Hematopoietic multipotent progenitor cell (in vitro differentiated cells): Measurements from ENCODE around the gene SH3RF1. TPM values are rescaled to one million over a fixed set of nuclear protein-coding genes. Genes with fewer than 3 reads are reported as not detected.

Experiments used
- DNase-seq, 3 donors: peaks; one replicate each; pipeline ENCODE4 v3.0.0-alpha.2; 2011 to 2015; ENCODE audit warnings: low read depth in 2 of 3, low spot score in 2 of 3
- total RNA-seq: library from RNA; depleted of rRNA; stranded (reverse); fragments of >200 nt; gene quantifications from one replicate; pipeline ENCODE4 v1.2.3, GENCODE V29; 2012

The SH3RF1 gene
- total RNA-seq, 1 donor, result 12.1 TPM

- DNase-seq, result peak in 2 of 3 donors; percentile 77 to 79
Observed at GRCh38 chr4:169079942-169080827, 190.6 kb downstream of the SH3RF1 start.

GRCh38 chr4:169074117-169074516 lies 196.6 kb downstream of the SH3RF1 start:
- no peak for DNase-seq

DNA sequence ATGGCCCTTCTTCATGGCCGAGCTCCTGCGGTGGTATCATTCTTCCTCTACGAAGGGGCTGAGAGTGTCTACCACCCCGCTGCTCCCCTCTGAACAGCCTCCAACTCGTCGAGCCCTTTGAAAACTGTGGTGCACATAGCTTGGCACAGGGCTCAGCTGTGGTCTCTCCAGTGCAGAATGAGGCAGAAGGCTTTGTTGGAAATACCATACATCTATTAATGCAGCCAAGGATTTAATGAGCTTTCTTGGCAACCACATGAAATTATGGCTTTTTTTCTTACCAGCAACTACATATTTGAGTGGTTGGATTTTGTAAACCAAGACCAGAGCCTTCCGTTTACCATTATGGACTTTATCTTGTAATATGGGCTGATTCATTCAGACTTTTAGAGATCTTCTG lies 199.0 kb downstream of the SH3RF1 start:
- no peak for DNase-seq

GRCh38 chr4:169070895-169071218 lies 199.9 kb downstream of the SH3RF1 start:
- DNase-seq, result no peak

DNA sequence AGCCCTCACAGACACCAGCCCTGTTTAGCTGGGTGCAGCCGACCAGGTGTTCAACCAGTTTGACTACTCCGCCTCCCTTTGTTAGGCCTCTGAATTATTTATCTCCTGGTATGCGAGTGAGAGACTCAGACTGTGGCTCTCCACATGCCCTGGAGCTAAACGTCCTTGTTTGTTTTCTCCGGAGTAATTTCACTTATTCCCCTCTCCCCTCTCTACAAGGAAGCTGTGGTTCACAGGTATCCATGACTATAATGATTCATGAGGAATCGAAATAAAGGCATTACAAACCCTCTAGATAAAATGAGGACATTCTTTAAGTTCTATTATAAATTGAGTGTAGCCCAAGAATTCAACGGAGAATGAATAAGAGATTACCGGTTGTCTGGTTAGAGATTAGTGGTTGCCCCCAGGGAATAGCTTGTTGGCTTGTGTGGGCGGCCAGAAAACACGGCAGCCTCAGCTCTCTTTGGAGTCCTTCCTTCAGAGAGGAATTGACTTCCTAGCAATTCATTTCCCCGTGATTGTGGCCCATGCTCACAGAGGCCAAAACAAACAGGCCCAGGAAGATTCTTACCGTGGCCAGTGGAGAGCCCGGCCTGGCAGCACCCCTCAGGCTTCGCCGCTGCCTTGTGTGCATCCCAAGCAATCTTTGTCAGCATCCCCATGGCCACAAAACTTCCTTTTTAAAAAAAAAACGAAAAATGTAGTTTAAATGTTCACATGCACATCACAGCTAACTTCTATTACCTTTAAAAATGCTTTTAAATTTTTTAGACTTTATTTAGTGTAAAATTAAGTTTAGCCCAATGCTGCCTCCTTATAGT lies 200.5 kb downstream of the SH3RF1 start:
- DNase-seq, result no peak

GRCh38 chr4:169068423-169068822 lies 202.3 kb downstream of the SH3RF1 start:
- peak in 1 of 3 donors; percentile 13 for DNase-seq

DNA sequence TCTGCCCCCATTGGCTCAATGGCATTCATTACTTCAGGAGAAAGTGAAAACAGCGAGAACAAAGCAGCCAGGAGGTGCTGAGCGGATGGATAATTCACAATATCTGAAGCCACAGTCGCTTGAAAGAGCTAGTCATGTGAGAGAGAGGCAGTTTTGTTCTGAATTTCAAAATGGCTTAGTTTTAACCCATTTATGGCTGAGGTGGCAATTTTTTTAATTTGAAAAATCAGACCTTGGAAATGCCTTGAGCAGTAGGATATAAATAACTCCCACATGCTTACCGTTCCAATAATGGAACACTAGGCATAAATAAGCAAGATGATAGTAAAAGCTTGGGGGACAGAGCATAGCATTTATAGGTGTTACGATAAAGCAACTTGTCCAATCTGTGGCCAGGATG lies 203.8 kb downstream of the SH3RF1 start:
- no peak for DNase-seq

DNA sequence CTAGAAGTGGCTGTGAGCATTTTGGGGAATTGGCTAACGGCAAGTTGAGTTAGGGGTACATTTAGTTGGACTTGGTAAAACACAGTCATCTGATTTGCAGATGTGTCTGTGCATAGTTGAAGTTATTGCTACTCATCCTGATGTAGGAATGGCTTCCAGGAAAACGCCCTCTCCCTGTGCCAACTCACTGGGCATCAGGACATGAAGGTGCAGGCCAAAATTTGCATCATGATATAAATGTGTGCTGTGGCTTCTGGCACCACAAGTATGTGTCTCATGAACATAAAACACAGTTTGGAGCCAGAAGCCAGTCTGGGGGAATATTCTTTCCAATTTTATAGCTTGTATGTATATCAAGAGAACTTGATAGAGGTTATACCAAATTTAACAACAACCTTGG lies 206.5 kb downstream of the SH3RF1 start:
- no peak for DNase-seq

DNA sequence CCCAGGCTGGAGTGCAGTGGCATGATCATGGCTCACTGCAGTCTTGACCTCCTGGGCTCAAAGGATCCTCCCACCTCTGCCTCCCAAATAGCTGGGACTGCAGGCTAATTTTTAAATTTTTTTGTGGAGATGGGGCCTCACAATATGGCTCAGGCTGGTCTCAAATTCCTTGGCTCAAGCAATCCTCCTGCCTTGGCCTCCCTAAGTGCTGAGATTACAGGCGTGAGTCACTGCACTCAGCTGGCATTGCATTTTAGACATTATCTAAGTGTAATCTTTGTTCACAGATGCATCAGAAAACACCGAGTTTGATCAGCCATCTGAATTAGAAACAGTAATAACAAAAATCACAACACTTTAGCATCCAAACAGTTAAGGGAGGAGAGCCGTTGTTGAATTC lies 207.3 kb downstream of the SH3RF1 start:
- DNase-seq, result no peak

DNA sequence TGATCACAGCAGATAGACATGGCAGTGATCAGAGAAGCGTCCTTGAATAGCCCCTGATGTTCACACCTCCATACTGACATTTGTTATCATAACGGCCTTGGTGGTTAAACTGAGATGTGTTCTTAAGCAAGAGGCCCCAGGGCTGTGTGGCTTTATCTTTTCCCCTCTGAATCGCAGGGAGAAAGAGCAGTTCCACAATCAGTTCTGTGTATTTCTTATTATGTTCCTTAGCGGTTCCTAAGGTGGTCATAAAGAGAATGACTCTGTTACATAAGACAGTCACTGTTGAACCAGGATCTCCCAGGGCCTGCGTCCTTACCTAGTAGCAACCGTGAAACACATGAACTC lies 207.9 kb downstream of the SH3RF1 start:
- no peak for DNase-seq

- DNase-seq, result no peak
Observed at GRCh38 chr4:169061386-169061785, 209.4 kb downstream of the SH3RF1 start.

- DNase-seq, result no peak
Observed at GRCh38 chr4:169060391-169061091, 210.2 kb downstream of the SH3RF1 start.

- DNase-seq, result peak in 1 of 3 donors; percentile 9
Observed at GRCh38 chr4:169059306-169060211, 211.2 kb downstream of the SH3RF1 start.

- DNase-seq, result no peak
Observed at GRCh38 chr4:169058312-169058711, 212.4 kb downstream of the SH3RF1 start.

DNA sequence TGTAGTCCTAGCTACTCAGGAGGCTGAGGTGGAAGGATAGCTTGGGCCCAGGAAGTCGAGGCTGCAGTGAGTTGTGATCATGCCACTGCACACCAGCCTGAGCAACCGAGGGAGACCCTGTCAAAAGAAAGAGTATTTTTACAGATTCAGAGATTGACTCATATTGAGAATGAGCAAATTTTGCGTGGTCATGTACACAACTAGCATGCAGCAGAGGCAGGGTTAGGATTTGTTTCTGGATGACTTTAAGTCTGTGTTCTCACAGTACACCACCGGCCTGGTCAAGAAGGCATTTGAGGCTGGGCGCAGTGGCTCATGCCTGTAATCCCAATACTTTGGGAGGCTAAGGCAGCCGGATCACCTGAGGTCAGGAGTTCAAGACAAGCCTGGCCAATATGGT lies 215.9 kb downstream of the SH3RF1 start:
- DNase-seq, result no peak

- no peak for DNase-seq
Observed at GRCh38 chr4:169052594-169052945, 218.2 kb downstream of the SH3RF1 start.

- DNase-seq, result no peak
Observed at GRCh38 chr4:169051761-169052593, 218.8 kb downstream of the SH3RF1 start.

- DNase-seq, result no peak
Observed at GRCh38 chr4:169050881-169051760, 219.6 kb downstream of the SH3RF1 start.

- no peak for DNase-seq
Observed at GRCh38 chr4:169050284-169050683, 220.5 kb downstream of the SH3RF1 start.
